HCT116 (cell line): Measurements from ENCODE around the gene IFNGR2. TPM values are rescaled to one million over a fixed set of nuclear protein-coding genes. Genes with fewer than 3 reads are reported as not detected.

Experiments used
- ATAC-seq: fragments of 200-7000 bp; cut with Tn5 transposase; 2 replicates; pipeline ENCODE4 v1.9.1; 2020; ENCODE audit warnings: mild to moderate bottlenecking, moderate library complexity
- BruUV-seq: library from RNA; stranded (reverse); fragments of 400-500 nt; replicated peaks from 2 replicates; lab custom pipeline; 2021; lab: Mats Ljungman, UMichigan
- CTCF ChIA-PET: fragments of 300-600 bp; sonication (Branson Sonifier 250); formaldehyde crosslinking; loops from one replicate; lab custom pipeline; 2021; ENCODE audit warnings: antibody characterized with exemption; lab: Charles Lee
- POLR2A ChIA-PET: fragments of 300-600, 350-600 bp; sonication (Branson Sonifier 250); formaldehyde crosslinking; loops from one replicate; lab custom pipeline; 2021; ENCODE audit warnings: antibody characterized with exemption; lab: Charles Lee
- RAD21 ChIA-PET, 2 experiments: fragments of 300-600 bp; sonication (Branson Sonifier 250); formaldehyde crosslinking; loops; one replicate each; lab custom pipeline; 2023; ENCODE audit warnings: low total read pairs in 2 of 2; ENCODE audit not compliant: uncharacterized antibody in 2 of 2, unreplicated experiment in 2 of 2, low non-redundant PET in 1 of 2; lab: Charles Lee
- DNase-seq: peaks from one replicate; pipeline ENCODE4 v3.0.0-alpha.2; 2010; ENCODE audit warnings: low read depth, low spot score
- H2AFZ ChIP-seq: fragments of 200-600 bp; shearing (Covaris generic), sonication (generic); 2 replicates; pipeline ENCODE4 v1.6.1; 2017; ENCODE audit warnings: low read depth, mixed run types, mixed read lengths, antibody characterized with exemption, low read length; ENCODE audit not compliant: poor library complexity, severe bottlenecking
- H3K27ac ChIP-seq: 2 replicates; pipeline ENCODE4 v1.5.1; 2012; ENCODE audit warnings: low read depth, low read length
- H3K27me3 ChIP-seq: fragments of 200-600 bp; sonication (generic); 2 replicates; pipeline ENCODE4 v1.6.1; 2016; ENCODE audit warnings: mixed run types, low read length, mixed read lengths; ENCODE audit not compliant: insufficient read depth
- H3K36me3 ChIP-seq, 2 experiments: fragments of 200-500 bp in 1 of 2; fragments of 200-600 bp in 1 of 2; sonication (Bioruptor generic) in 1 of 2; sonication (generic) in 1 of 2; 2 replicates each; pipeline versions ENCODE4 v1.5.1 to v1.6.1; 2014 to 2016; ENCODE audit warnings: low read length in 2 of 2, inconsistent platforms in 1 of 2, mixed read lengths in 1 of 2, mixed run types in 1 of 2; ENCODE audit not compliant: insufficient read depth in 2 of 2, control insufficient read depth in 1 of 2
- H3K4me1 ChIP-seq, 2 experiments: fragments of 200-600 bp in 1 of 2; sonication (generic) in 1 of 2; 2 replicates each; pipeline versions ENCODE4 v1.5.1 to v1.6.1; 2012 to 2017; ENCODE audit warnings: low read length in 2 of 2, inconsistent platforms in 1 of 2, mild to moderate bottlenecking in 1 of 2, mixed read lengths in 1 of 2, mixed run types in 1 of 2, moderate library complexity in 1 of 2; ENCODE audit not compliant: insufficient read depth in 2 of 2, control insufficient read depth in 1 of 2
- H3K4me2 ChIP-seq: fragments of 200-600 bp; sonication (generic); 2 replicates; pipeline ENCODE4 v1.6.1; 2017; ENCODE audit warnings: mixed run types, low read length, mixed read lengths
- H3K4me3 ChIP-seq, 2 experiments: fragments of 200-600 bp in 1 of 2; sonication (generic) in 1 of 2; replicated peaks in 1 of 2; 2 replicates each; pipeline ENCODE4 v1.5.1; 2011 to 2016; ENCODE audit warnings: low read length in 2 of 2, control low read depth in 1 of 2, low read depth in 1 of 2, mild to moderate bottlenecking in 1 of 2, mixed read lengths in 1 of 2, mixed run types in 1 of 2
- H3K79me2 ChIP-seq: fragments of 200-600 bp; sonication (generic); 2 replicates; pipeline ENCODE4 v1.6.1; 2017; ENCODE audit warnings: mild to moderate bottlenecking, mixed run types, low read length, moderate library complexity, mixed read lengths; ENCODE audit not compliant: insufficient read depth
- H3K9ac ChIP-seq: fragments of 200-600 bp; sonication (generic); 2 replicates; pipeline ENCODE4 v1.6.1; 2016; ENCODE audit warnings: low read length, mixed read lengths
- H3K9me2 ChIP-seq: fragments of 200-600 bp; sonication (generic), shearing (Covaris generic); 2 replicates; pipeline ENCODE4 v1.6.1; 2017; ENCODE audit warnings: mixed run types, mild to moderate bottlenecking, moderate library complexity; ENCODE audit not compliant: insufficient read depth
- H3K9me3 ChIP-seq, 2 experiments: fragments of 200-500 bp in 1 of 2; fragments of 200-600 bp in 1 of 2; sonication (Bioruptor generic) in 1 of 2; sonication (generic) in 1 of 2; 2 replicates each; pipeline ENCODE4 v1.6.1; 2014 to 2017; ENCODE audit warnings: low read length in 2 of 2, mixed read lengths in 2 of 2, inconsistent platforms in 1 of 2, low read depth in 1 of 2, mild to moderate bottlenecking in 1 of 2, mixed run types in 1 of 2, moderate library complexity in 1 of 2; ENCODE audit not compliant: control insufficient read depth in 1 of 2, insufficient read depth in 1 of 2
- H4K20me1 ChIP-seq: fragments of 200-600 bp; sonication (generic), shearing (Covaris generic); 2 replicates; pipeline ENCODE4 v1.6.1; 2017; ENCODE audit warnings: mixed run types, mild to moderate bottlenecking, moderate library complexity; ENCODE audit not compliant: insufficient read depth
- ATF3 ChIP-seq: IDR thresholded peaks from 2 replicates; pipeline ENCODE4 v1.6.1; 2012
- CBX3 ChIP-seq: IDR thresholded peaks from 2 replicates; pipeline ENCODE4 v1.6.1; 2012; ENCODE audit warnings: low read depth
- CEBPB ChIP-seq: IDR thresholded peaks from 2 replicates; pipeline ENCODE4 v1.6.1; 2012; ENCODE audit warnings: low read depth
- CTCF ChIP-seq, 3 experiments: fragments of 200-600 bp in 1 of 3; sonication (generic) in 1 of 3; IDR thresholded peaks in 2 of 3; conservative IDR thresholded peaks in 1 of 3; 2 replicates each; pipeline ENCODE4 v1.5.1; 2012 to 2017; ENCODE audit warnings: low read depth in 2 of 3, low read length in 2 of 3, antibody characterized with exemption in 1 of 3, borderline replicate concordance in 1 of 3, control low read depth in 1 of 3, mild to moderate bottlenecking in 1 of 3, mixed read lengths in 1 of 3, mixed run types in 1 of 3, moderate library complexity in 1 of 3; ENCODE audit not compliant: insufficient read depth in 1 of 3
- EGR1 ChIP-seq: IDR thresholded peaks from 2 replicates; pipeline ENCODE4 v1.6.1; 2012; ENCODE audit warnings: low read depth
- EZH2 ChIP-seq: fragments of 200-600 bp; sonication (generic); IDR thresholded peaks from 2 replicates; pipeline ENCODE4 v1.6.1; 2017; ENCODE audit warnings: antibody characterized with exemption, mixed run types
- EZH2phosphoT487 ChIP-seq: fragments of 200-600 bp; IDR thresholded peaks from 2 replicates; pipeline ENCODE4 v1.6.1; 2018; ENCODE audit warnings: antibody characterized with exemption, borderline replicate concordance
- FOSL1 ChIP-seq: IDR thresholded peaks from 2 replicates; pipeline ENCODE4 v1.6.1; 2012; ENCODE audit warnings: low read depth
- JUND ChIP-seq: IDR thresholded peaks from 2 replicates; pipeline ENCODE4 v1.6.1; 2012
- POLR2A ChIP-seq: IDR thresholded peaks from 2 replicates; pipeline ENCODE4 v1.7.0; 2011; ENCODE audit warnings: borderline replicate concordance; ENCODE audit not compliant: insufficient read depth, insufficient read length; ENCODE audit errors: extremely low read depth
- POLR2AphosphoS5 ChIP-seq: IDR thresholded peaks from 2 replicates; pipeline ENCODE4 v1.6.1; 2011; ENCODE audit warnings: mild to moderate bottlenecking, low read depth, low read length, moderate library complexity
- RAD21 ChIP-seq: IDR thresholded peaks from 2 replicates; pipeline ENCODE4 v1.6.1; 2012; ENCODE audit warnings: low read depth, mild to moderate bottlenecking
- SIN3A ChIP-seq: IDR thresholded peaks from 2 replicates; pipeline ENCODE4 v1.6.1; 2012; ENCODE audit warnings: low read depth
- SP1 ChIP-seq: IDR thresholded peaks from 2 replicates; pipeline ENCODE4 v1.6.1; 2012; ENCODE audit warnings: low read depth
- SRF ChIP-seq: IDR thresholded peaks from 2 replicates; pipeline ENCODE4 v1.6.1; 2012; ENCODE audit warnings: low read depth
- TCF7L2 ChIP-seq: IDR thresholded peaks from 2 replicates; pipeline ENCODE4 v1.7.0; 2011; ENCODE audit warnings: borderline replicate concordance, inconsistent platforms; ENCODE audit not compliant: insufficient read depth, insufficient read length; ENCODE audit errors: extremely low read depth
- YY1 ChIP-seq: IDR thresholded peaks from 2 replicates; pipeline ENCODE4 v1.6.1; 2011; ENCODE audit warnings: low read length, low read depth, moderate library complexity, mild to moderate bottlenecking; ENCODE audit not compliant: insufficient replicate concordance; ENCODE audit errors: extremely low read depth
- ZNF274 ChIP-seq: fragments of 200-500 bp; sonication (Bioruptor generic); IDR thresholded peaks from 2 replicates; pipeline ENCODE4 v1.6.1; 2014; ENCODE audit warnings: mild to moderate bottlenecking, low read depth, low read length, inconsistent platforms
- intact Hi-C: fragments of 100-400 bp; cut with micrococcal nuclease; formaldehyde crosslinking; loops from 2 replicates; pipeline ENCODE4 v1.10.0; 2022
- total RNA-seq: library from RNA; stranded (reverse); gene quantifications from one replicate; pipeline ENCODE4 v1.2.1, GENCODE V29; 2021; ENCODE audit not compliant: unreplicated experiment
- TF ChIP-seq, protein P1 (sequence below): IDR thresholded peaks from 2 replicates; pipeline ENCODE4 v1.6.1; 2012; ENCODE audit warnings: low read depth

The IFNGR2 gene
- total RNA-seq, 1 experiment from 2014 or later = 44.6 TPM

- no peaks in the 10 kb centered on the region for H4K20me1 ChIP-seq
- no peak overlapping the region for H3K9ac ChIP-seq
- ChIA-PET CTCF (interaction anchor here (2.1 kb wide), 1 partner anchor 16 kb away, joined by 12 read pairs; no protein-coding TSS in a partner anchor), RAD21 (no interaction called here), POLR2A (no interaction called here)
- no peak for TF ChIP-seq ZNF274
- no peak for TF ChIP-seq EGR1
- no peak for TF ChIP-seq ATF3
- TF ChIP-seq RAD21 = no peak
- no peak for TF ChIP-seq EZH2
- TF ChIP-seq, protein P1, sequence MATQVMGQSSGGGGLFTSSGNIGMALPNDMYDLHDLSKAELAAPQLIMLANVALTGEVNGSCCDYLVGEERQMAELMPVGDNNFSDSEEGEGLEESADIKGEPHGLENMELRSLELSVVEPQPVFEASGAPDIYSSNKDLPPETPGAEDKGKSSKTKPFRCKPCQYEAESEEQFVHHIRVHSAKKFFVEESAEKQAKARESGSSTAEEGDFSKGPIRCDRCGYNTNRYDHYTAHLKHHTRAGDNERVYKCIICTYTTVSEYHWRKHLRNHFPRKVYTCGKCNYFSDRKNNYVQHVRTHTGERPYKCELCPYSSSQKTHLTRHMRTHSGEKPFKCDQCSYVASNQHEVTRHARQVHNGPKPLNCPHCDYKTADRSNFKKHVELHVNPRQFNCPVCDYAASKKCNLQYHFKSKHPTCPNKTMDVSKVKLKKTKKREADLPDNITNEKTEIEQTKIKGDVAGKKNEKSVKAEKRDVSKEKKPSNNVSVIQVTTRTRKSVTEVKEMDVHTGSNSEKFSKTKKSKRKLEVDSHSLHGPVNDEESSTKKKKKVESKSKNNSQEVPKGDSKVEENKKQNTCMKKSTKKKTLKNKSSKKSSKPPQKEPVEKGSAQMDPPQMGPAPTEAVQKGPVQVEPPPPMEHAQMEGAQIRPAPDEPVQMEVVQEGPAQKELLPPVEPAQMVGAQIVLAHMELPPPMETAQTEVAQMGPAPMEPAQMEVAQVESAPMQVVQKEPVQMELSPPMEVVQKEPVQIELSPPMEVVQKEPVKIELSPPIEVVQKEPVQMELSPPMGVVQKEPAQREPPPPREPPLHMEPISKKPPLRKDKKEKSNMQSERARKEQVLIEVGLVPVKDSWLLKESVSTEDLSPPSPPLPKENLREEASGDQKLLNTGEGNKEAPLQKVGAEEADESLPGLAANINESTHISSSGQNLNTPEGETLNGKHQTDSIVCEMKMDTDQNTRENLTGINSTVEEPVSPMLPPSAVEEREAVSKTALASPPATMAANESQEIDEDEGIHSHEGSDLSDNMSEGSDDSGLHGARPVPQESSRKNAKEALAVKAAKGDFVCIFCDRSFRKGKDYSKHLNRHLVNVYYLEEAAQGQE = no peak
- no peak for TF ChIP-seq EZH2phosphoT487
- no peak for TF ChIP-seq CTCF (IDR thresholded peaks at IDR 0.05 in 2 of 3, conservative IDR thresholded peaks at IDR 0.05 in 1 of 3; ENCODE audit: borderline replicate concordance in 1 of 3, insufficient read depth in 1 of 3, low read depth in 2 of 3, low read length in 2 of 3)
- no peak for TF ChIP-seq SIN3A
- no peak for TF ChIP-seq POLR2AphosphoS5
- no peak for TF ChIP-seq POLR2A
- no peak for TF ChIP-seq FOSL1
- TF ChIP-seq SRF = no peak
- TF ChIP-seq TCF7L2 = no peak
- TF ChIP-seq CEBPB = no peak
- no peak for TF ChIP-seq CBX3
- no peak for TF ChIP-seq JUND
- no peak for TF ChIP-seq YY1
- TF ChIP-seq SP1 = no peak
- no peak overlapping the region for H2AFZ ChIP-seq
- no peaks in the 10 kb centered on the region for H3K36me3 ChIP-seq
- ATAC-seq (no peak), DNase-seq (no peak)
- H3K9me2 ChIP-seq = no peaks in the 10 kb centered on the region
- intact Hi-C loops = no loop called here
- no peaks in the 10 kb centered on the region for H3K27me3 ChIP-seq
- no peak overlapping the region for H3K4me2 ChIP-seq
- no peaks in the 10 kb centered on the region for H3K9me3 ChIP-seq
- H3K4me3 ChIP-seq = no peak overlapping the region
- no TSS peak for BruUV-seq
- peaks cover 35 to 53% of the 10 kb centered on the region in 2 experiments for H3K4me1 ChIP-seq
- H3K27ac ChIP-seq = no peak overlapping the region
- no peaks in the 10 kb centered on the region for H3K79me2 ChIP-seq
Observed at GRCh38 chr21:33377221-33377920, 25.8 kb upstream of the IFNGR2 start.
